HL-60 (cell line): ENCODE data around the gene NOTCH2.
A peak's percentile ranks its signal among the peaks of the same experiment; 100 is the strongest.
"Not testable (repeated sequence)": the region's sequence is repeated elsewhere in the genome, so short reads cannot be mapped to it uniquely, and the experiment has no call there.

Source experiments
- DNase-seq, 2 experiments: peaks; one replicate each; pipeline ENCODE4 v3.0.0-alpha.2; 2010 to 2020; ENCODE audit warnings: low read depth in 1 of 2, low spot score in 1 of 2
- H3K27ac ChIP-seq: fragments of 250-450 bp; sonication (Bioruptor Pico); replicated peaks from 2 replicates; pipeline ENCODE4 v1.5.1; 2020; ENCODE audit warnings: mild to moderate bottlenecking, moderate library complexity
- H3K27me3 ChIP-seq: fragments of 250-450 bp; sonication (Bioruptor Pico); 2 replicates; pipeline ENCODE4 v1.5.1; 2021; ENCODE audit warnings: mild to moderate bottlenecking, moderate library complexity; ENCODE audit not compliant: insufficient read depth, poor library complexity, severe bottlenecking
- H3K4me3 ChIP-seq: replicated peaks from 2 replicates; pipeline ENCODE4 v1.5.1; 2011; ENCODE audit warnings: mild to moderate bottlenecking, control low read depth, low read length; ENCODE audit not compliant: insufficient read depth
- GABPA ChIP-seq: IDR thresholded peaks from 2 replicates; pipeline ENCODE4 v1.6.1; 2012; ENCODE audit warnings: low read depth
- POLR2AphosphoS5 ChIP-seq: IDR thresholded peaks from 2 replicates; pipeline ENCODE4 v1.6.1; 2012; ENCODE audit warnings: low read depth
- SPI1 ChIP-seq: IDR thresholded peaks from 2 replicates; pipeline ENCODE4 v1.6.1; 2012; ENCODE audit warnings: low read depth, mild to moderate bottlenecking, borderline replicate concordance
- TF ChIP-seq, protein P1 (sequence below): IDR thresholded peaks from 2 replicates; pipeline ENCODE4 v1.6.1; 2012; ENCODE audit warnings: low read depth; ENCODE audit not compliant: insufficient replicate concordance
- TF ChIP-seq, protein P2 (sequence below): IDR thresholded peaks from one replicate; pipeline ENCODE4 v1.5.1; 2011; ENCODE audit warnings: low read length, control low read depth, inconsistent platforms; ENCODE audit not compliant: insufficient read depth

NOTCH2 gene

DNA sequence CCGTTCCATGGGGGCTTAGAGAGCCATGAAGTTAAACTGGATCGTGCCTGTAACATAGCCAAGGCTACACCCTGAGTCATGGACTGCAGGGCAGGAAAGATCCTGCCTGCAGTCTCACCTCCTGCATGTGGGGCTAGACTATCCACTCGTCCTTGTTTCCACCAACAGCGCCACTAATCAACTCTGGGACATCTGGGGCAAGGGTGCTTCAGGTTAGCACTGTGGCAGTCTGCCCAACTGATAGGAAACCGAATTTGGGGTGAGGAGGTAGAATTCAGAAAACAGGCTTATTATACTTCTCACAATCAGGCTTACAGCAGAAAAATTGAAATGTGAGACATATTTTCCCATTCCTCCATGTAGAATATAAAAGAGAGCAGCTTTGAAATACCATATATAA lies 88.0 kb downstream of the NOTCH2 start:
- DNase-seq: no peak
- TF ChIP-seq, protein P1, sequence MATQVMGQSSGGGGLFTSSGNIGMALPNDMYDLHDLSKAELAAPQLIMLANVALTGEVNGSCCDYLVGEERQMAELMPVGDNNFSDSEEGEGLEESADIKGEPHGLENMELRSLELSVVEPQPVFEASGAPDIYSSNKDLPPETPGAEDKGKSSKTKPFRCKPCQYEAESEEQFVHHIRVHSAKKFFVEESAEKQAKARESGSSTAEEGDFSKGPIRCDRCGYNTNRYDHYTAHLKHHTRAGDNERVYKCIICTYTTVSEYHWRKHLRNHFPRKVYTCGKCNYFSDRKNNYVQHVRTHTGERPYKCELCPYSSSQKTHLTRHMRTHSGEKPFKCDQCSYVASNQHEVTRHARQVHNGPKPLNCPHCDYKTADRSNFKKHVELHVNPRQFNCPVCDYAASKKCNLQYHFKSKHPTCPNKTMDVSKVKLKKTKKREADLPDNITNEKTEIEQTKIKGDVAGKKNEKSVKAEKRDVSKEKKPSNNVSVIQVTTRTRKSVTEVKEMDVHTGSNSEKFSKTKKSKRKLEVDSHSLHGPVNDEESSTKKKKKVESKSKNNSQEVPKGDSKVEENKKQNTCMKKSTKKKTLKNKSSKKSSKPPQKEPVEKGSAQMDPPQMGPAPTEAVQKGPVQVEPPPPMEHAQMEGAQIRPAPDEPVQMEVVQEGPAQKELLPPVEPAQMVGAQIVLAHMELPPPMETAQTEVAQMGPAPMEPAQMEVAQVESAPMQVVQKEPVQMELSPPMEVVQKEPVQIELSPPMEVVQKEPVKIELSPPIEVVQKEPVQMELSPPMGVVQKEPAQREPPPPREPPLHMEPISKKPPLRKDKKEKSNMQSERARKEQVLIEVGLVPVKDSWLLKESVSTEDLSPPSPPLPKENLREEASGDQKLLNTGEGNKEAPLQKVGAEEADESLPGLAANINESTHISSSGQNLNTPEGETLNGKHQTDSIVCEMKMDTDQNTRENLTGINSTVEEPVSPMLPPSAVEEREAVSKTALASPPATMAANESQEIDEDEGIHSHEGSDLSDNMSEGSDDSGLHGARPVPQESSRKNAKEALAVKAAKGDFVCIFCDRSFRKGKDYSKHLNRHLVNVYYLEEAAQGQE: no peak
- TF ChIP-seq POLR2AphosphoS5 (no peak), GABPA (no peak), SPI1 (no peak)
- TF ChIP-seq, protein P2, sequence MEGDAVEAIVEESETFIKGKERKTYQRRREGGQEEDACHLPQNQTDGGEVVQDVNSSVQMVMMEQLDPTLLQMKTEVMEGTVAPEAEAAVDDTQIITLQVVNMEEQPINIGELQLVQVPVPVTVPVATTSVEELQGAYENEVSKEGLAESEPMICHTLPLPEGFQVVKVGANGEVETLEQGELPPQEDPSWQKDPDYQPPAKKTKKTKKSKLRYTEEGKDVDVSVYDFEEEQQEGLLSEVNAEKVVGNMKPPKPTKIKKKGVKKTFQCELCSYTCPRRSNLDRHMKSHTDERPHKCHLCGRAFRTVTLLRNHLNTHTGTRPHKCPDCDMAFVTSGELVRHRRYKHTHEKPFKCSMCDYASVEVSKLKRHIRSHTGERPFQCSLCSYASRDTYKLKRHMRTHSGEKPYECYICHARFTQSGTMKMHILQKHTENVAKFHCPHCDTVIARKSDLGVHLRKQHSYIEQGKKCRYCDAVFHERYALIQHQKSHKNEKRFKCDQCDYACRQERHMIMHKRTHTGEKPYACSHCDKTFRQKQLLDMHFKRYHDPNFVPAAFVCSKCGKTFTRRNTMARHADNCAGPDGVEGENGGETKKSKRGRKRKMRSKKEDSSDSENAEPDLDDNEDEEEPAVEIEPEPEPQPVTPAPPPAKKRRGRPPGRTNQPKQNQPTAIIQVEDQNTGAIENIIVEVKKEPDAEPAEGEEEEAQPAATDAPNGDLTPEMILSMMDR: no peak
- no peak overlapping the region for H3K27ac ChIP-seq

DNA sequence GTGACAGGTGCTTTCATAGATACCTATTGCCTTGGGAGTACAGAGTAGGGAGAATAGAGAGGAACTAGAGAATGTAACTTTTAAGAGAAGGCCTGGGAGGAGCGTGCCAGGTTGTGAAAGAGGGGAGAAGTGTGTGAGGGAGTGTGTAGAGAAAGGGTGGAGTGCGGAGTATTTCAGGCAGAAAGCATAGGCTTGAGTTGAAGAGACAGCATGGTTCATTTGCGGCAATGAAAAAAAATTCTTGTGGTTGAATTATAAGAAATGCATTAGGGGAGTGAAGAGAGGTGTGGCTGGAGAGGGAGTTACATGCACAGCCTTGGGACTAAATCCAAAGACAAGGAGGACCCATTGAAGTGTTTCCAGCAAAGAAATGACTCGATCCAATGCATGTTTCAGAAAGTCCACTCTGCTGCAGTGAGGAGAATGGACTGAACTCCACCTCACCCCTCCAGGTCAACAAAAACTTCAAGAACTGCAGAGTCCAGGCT lies 91.4 kb downstream of the NOTCH2 start:
- TF ChIP-seq SPI1: peak; percentile 55; the same call in 1 of the 2 replicates
- TF ChIP-seq GABPA: no peak

More for the DNA sequence above, 88.0 kb downstream of the NOTCH2 start:
- H3K4me3 ChIP-seq: no peak overlapping the region
- H3K27me3 ChIP-seq: no peaks in the 10 kb centered on the region

DNA sequence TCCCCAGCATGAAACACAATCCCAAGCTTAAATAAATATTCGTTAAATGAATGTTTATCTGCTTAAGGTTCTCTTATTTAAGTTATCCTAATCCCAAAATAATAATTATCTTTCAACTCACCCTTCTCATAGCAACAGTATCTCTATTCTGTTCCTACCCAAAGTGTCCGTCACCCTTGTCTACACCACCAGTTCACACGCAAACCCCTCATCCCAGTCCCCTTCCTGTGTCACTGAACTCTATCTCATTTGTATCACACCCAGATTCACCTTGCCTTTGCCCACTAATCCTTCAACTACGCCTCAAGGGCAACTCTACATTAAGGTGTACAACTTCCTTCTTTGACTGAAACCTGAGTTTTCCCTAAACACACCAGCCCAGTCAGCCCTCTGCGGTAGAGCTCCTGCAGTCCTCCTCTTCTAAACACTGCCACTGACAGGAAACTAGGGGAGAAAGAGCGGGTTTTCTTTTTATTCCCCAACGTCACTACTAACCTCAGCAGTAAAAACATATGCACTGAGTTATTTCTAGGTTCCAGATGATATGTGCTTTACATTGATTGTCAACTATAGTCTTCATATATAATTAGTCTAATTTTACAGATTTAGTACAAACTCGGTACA lies 92.2 kb downstream of the NOTCH2 start:
- not testable (repeated sequence) for H3K27ac ChIP-seq, H3K27me3 ChIP-seq, DNase-seq, H3K4me3 ChIP-seq

More for the DNA sequence above, 91.4 kb downstream of the NOTCH2 start:
- no peaks in the 10 kb centered on the region for H3K27me3 ChIP-seq
- H3K27ac ChIP-seq: no peak overlapping the region
- DNase-seq: peak in 1 of 2 experiments; percentile 75
- no peak overlapping the region for H3K4me3 ChIP-seq

DNA sequence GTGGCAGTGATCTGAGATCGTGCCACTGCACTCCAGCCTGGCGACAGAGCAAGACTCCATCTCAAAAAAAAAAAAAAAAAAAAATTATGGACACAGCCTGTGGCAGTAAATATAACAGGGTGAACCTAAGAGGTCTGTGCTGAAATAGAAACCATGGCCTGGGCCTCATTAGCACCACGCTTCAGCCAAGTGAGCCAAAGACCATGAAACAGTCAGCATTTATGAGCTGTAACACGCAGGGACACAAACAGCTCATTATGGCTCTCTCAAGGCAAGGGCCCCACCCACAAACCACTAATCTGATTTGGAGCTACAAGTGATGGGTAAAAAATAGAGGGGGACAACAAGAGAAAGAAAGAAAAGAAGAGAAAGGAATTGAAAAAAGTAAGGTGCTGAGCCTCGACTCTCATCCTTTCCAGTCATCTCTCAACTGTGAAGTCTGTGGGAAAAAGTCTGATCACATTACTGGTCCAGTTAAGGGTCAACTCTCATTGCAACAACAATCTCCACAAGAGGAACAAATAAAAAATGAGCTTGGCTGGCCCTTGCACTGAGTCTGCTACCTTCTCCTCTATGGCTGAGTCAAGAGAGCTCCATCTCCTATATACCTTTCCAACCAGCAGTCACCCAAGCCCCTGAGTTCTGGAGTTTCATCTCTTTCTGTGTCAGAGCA lies 93.7 kb downstream of the NOTCH2 start:
- not testable (repeated sequence) for DNase-seq

DNA sequence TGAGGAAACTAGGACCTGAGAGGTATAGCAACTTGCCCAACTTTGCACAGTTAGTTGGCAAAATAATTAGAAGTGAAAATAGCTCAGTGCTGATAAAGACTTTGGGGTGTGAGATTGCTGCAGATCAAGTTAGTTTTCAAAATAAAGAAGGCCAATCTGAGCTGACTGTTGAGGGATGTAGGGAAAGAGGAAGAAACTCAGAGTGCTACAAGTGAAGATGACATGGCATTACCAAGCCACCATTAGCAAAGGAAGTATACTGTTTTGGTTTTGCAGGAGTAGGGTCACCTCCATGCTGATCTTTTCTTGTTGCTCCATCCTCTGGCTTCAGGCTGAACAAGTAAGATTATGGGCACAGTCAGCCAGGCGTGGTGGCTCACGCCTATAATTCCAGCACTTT lies 94.5 kb downstream of the NOTCH2 start:
- TF ChIP-seq POLR2AphosphoS5: no peak
- TF ChIP-seq, protein P2: no peak
- TF ChIP-seq, protein P1: no peak
- TF ChIP-seq GABPA: no peak
- TF ChIP-seq SPI1: no peak
- peak in 1 of 2 experiments; percentile 27 for DNase-seq
- no peak overlapping the region for H3K27ac ChIP-seq

More for the DNA sequence above, 93.7 kb downstream of the NOTCH2 start:
- H3K27me3 ChIP-seq, H3K27ac ChIP-seq, H3K4me3 ChIP-seq: not testable (repeated sequence)

More for the DNA sequence above, 94.5 kb downstream of the NOTCH2 start:
- Histone ChIP-seq H3K4me3 (no peak overlapping the region), H3K27me3 (no peaks in the 10 kb centered on the region)
